DND-41 (cell line): Measurements from ENCODE around the gene TECR.

Experiments used
- ATAC-seq: fragments of 200-7000 bp; cut with Tn5 transposase; 3 replicates; pipeline ENCODE4 v1.9.1; 2021; ENCODE audit warnings: low read depth; ENCODE audit not compliant: insufficient read depth
- DNase-seq: peaks from one replicate; pipeline ENCODE4 v3.0.0-alpha.2; 2020
- H2AFZ ChIP-seq: 2 replicates; pipeline ENCODE4 v1.6.0; 2012; ENCODE audit warnings: low read depth, low read length
- H3K27ac ChIP-seq: 2 replicates; pipeline ENCODE4 v1.5.1; 2012; ENCODE audit warnings: low read length, inconsistent platforms
- H3K27me3 ChIP-seq: fragments of 200-600 bp; sonication (generic); 2 replicates; pipeline ENCODE4 v1.6.0; 2012; ENCODE audit warnings: low read length, mild to moderate bottlenecking, inconsistent platforms; ENCODE audit not compliant: insufficient read depth, poor library complexity
- H3K36me3 ChIP-seq: 2 replicates; pipeline ENCODE4 v1.5.1; 2012; ENCODE audit warnings: low read length, inconsistent platforms; ENCODE audit not compliant: insufficient read depth
- H3K4me1 ChIP-seq: 2 replicates; pipeline ENCODE4 v1.5.1; 2012; ENCODE audit warnings: mild to moderate bottlenecking, low read length; ENCODE audit not compliant: insufficient read depth
- H3K4me2 ChIP-seq: 2 replicates; pipeline ENCODE4 v1.6.0; 2012; ENCODE audit warnings: mild to moderate bottlenecking, moderate library complexity, low read length, inconsistent platforms; ENCODE audit not compliant: insufficient read depth
- H3K4me3 ChIP-seq, 2 experiments: fragments of 200-600 bp in 1 of 2; shearing (Covaris generic) in 1 of 2; 2 replicates each; pipeline ENCODE4 v1.5.1; 2012 to 2016; ENCODE audit warnings: inconsistent platforms in 2 of 2, low read length in 2 of 2, mild to moderate bottlenecking in 2 of 2, low read depth in 1 of 2, moderate library complexity in 1 of 2
- H3K79me2 ChIP-seq: 2 replicates; pipeline ENCODE4 v1.6.0; 2012; ENCODE audit warnings: low read length, inconsistent platforms; ENCODE audit not compliant: insufficient read depth
- H3K9ac ChIP-seq: 2 replicates; pipeline ENCODE4 v1.6.0; 2012; ENCODE audit warnings: low read depth, mild to moderate bottlenecking, inconsistent platforms, low read length, moderate library complexity
- H3K9me3 ChIP-seq: 2 replicates; pipeline ENCODE4 v1.5.1; 2012; ENCODE audit warnings: low read length, moderate library complexity, mild to moderate bottlenecking, inconsistent platforms; ENCODE audit not compliant: insufficient read depth, severe bottlenecking
- H4K20me1 ChIP-seq: 2 replicates; pipeline ENCODE4 v1.6.0; 2012; ENCODE audit warnings: low read length; ENCODE audit not compliant: insufficient read depth
- CTCF ChIP-seq: IDR thresholded peaks from 2 replicates; pipeline ENCODE4 v1.5.1; 2012; ENCODE audit warnings: borderline replicate concordance, low read length, moderate library complexity, mild to moderate bottlenecking; ENCODE audit not compliant: poor library complexity, severe bottlenecking; ENCODE audit errors: extremely low read depth
- EZH2 ChIP-seq: IDR thresholded peaks from 3 replicates; pipeline ENCODE4 v1.6.1; 2012; ENCODE audit warnings: borderline replicate concordance, low read depth, mild to moderate bottlenecking, moderate library complexity, low read length, inconsistent platforms; ENCODE audit not compliant: severe bottlenecking

The TECR gene

GRCh38 chr19:14507704-14508542 lies 21.5 kb upstream of the TECR start:
- no peak overlapping the region for H3K9ac ChIP-seq
- no peak for TF ChIP-seq CTCF
- TF ChIP-seq EZH2, result no peak
- no peaks in the 10 kb centered on the region; the same call in 1 of the 2 replicates for H4K20me1 ChIP-seq
- no peak for ATAC-seq
- no peak overlapping the region for H2AFZ ChIP-seq
- DNase-seq, result no peak
- H3K4me1 ChIP-seq, result peaks cover 25% of the 10 kb centered on the region
- H3K79me2 ChIP-seq, result no peaks in the 10 kb centered on the region
- H3K4me3 ChIP-seq, result no peak overlapping the region
- no peaks in the 10 kb centered on the region for H3K36me3 ChIP-seq
- H3K9me3 ChIP-seq, result no peaks in the 10 kb centered on the region
- H3K27ac ChIP-seq, result no peak overlapping the region; the same call in 1 of the 2 replicates
- H3K4me2 ChIP-seq, result no peak overlapping the region
- H3K27me3 ChIP-seq, result no peaks in the 10 kb centered on the region

- peaks cover 37% of the 10 kb centered on the region for H3K4me1 ChIP-seq
- H3K9ac ChIP-seq, result no peak overlapping the region
- H3K27ac ChIP-seq, result no peak overlapping the region
- TF ChIP-seq CTCF (no peak), EZH2 (no peak)
- H3K79me2 ChIP-seq, result peaks cover 11% of the 10 kb centered on the region
- no peak overlapping the region for H2AFZ ChIP-seq
- no peaks in the 10 kb centered on the region for H3K9me3 ChIP-seq
- peaks cover 15% of the 10 kb centered on the region for H3K36me3 ChIP-seq
- no peak for DNase-seq
- no peak overlapping the region for H3K4me3 ChIP-seq
- H3K27me3 ChIP-seq, result no peaks in the 10 kb centered on the region
- H3K4me2 ChIP-seq, result no peak overlapping the region
- peaks cover 16% of the 10 kb centered on the region for H4K20me1 ChIP-seq
- ATAC-seq, result no peak
Measured at GRCh38 chr19:14510311-14511228, 18.8 kb upstream of the TECR start.

GRCh38 chr19:14511229-14511593 lies 18.2 kb upstream of the TECR start:
- peaks cover 37% of the 10 kb centered on the region for H3K4me1 ChIP-seq
- DNase-seq, result no peak
- H3K9ac ChIP-seq, result no peak overlapping the region
- peaks cover 21% of the 10 kb centered on the region for H3K36me3 ChIP-seq
- ATAC-seq, result no peak
- no peak for TF ChIP-seq CTCF
- TF ChIP-seq EZH2, result no peak
- H3K79me2 ChIP-seq, result peaks cover 17% of the 10 kb centered on the region
- H3K27ac ChIP-seq, result no peak overlapping the region
- no peaks in the 10 kb centered on the region for H3K9me3 ChIP-seq
- peaks cover 23% of the 10 kb centered on the region for H4K20me1 ChIP-seq
- H3K27me3 ChIP-seq, result no peaks in the 10 kb centered on the region
- H3K4me3 ChIP-seq, result no peak overlapping the region
- no peak overlapping the region for H2AFZ ChIP-seq
- no peak overlapping the region for H3K4me2 ChIP-seq
